ENCODE results near the gene ASB11. TPM values are rescaled to one million over a fixed set of nuclear protein-coding genes. Genes with fewer than 3 reads are reported as not detected.
A peak's percentile ranks its signal among the peaks of the same experiment; 100 is the strongest.

Gene ASB11
- total RNA-seq, 2 donors from 2014 or later = not detected

- no peaks in the 10 kb centered on the region for H3K36me3 Mint-ChIP-seq (ENCODE audit: low read depth)
- H3K27ac Mint-ChIP-seq = no peak within 1 kb of the TSS
- H3K9me3 Mint-ChIP-seq = peaks cover 53% of the 10 kb centered on the region
- H3K27me3 Mint-ChIP-seq (ENCODE audit: insufficient read depth) = no peaks in the 10 kb centered on the region
- Histone ChIP-seq H3K9ac (ENCODE audit: extremely low read depth, low read length, poor library complexity, severe bottlenecking) (no peak within 1 kb of the TSS), H3K27ac (ENCODE audit: low read depth, low read length) (no peak within 1 kb of the TSS), H3K4me1 (ENCODE audit: control insufficient read depth, insufficient read depth, low read length) (no peaks in the 10 kb centered on the region), H3K27me3 (ENCODE audit: control insufficient read depth, insufficient read depth, low read length, poor library complexity, severe bottlenecking) (no peaks in the 10 kb centered on the region), H3K4me3 (ENCODE audit: low read length) (no peak within 1 kb of the TSS), H3K9me3 (ENCODE audit: control insufficient read depth, low read length) (no peaks in the 10 kb centered on the region), H3K36me3 (ENCODE audit: control insufficient read depth, insufficient read depth, low read length) (no peaks in the 10 kb centered on the region)
- peak; percentile 55 for DNase-seq
- TF ChIP-seq, protein P1, sequence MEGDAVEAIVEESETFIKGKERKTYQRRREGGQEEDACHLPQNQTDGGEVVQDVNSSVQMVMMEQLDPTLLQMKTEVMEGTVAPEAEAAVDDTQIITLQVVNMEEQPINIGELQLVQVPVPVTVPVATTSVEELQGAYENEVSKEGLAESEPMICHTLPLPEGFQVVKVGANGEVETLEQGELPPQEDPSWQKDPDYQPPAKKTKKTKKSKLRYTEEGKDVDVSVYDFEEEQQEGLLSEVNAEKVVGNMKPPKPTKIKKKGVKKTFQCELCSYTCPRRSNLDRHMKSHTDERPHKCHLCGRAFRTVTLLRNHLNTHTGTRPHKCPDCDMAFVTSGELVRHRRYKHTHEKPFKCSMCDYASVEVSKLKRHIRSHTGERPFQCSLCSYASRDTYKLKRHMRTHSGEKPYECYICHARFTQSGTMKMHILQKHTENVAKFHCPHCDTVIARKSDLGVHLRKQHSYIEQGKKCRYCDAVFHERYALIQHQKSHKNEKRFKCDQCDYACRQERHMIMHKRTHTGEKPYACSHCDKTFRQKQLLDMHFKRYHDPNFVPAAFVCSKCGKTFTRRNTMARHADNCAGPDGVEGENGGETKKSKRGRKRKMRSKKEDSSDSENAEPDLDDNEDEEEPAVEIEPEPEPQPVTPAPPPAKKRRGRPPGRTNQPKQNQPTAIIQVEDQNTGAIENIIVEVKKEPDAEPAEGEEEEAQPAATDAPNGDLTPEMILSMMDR (conservative IDR thresholded peaks at IDR 0.05) = no peak
- no peak within 1 kb of the TSS for H3K4me3 Mint-ChIP-seq
- peaks cover 2% of the 10 kb centered on the region for H3K4me1 Mint-ChIP-seq
- 69 to 86% methylated on average over 2 to 14 of the region's 15 CpGs for WGBS, 2 experiments (ENCODE audit: insufficient coverage in 1 of 2, insufficient read length in 1 of 2)
These were observed 45.6 kb downstream of the ASB11 start, which contains the start of gene ASB9 for GRCh38 chrX:15269618-15270521. Gene ASB9 (minus strand): TSS chrX:15270083. CDS start chrX:15269874, 209 bp downstream.

DNA sequence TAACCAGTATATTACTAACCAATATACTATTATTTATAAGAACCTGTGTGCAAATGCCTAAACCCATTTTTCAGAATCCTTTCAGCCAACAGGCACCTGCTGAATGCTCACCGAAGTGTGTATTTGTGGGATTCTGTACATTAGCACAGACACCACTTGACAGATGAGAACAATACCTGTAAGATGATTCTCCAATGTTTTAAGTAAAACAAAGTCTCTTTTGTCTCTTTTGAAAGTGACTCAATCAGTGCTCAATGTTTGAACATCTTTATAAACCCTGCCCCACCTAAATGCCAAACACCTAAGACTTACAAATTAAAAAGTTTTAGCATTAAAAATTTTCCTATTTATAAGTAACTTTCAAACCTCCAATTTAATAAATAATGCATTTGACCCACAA lies 46.3 kb downstream of the ASB11 start:
- WGBS, 2 experiments (ENCODE audit: insufficient coverage in 1 of 2, insufficient read length in 1 of 2) = 100% methylated on average over 1 of the region's 1 CpG; no CpG with 5 or more reads in 1 of the 2 experiments
- Mint-ChIP-seq H3K36me3 (ENCODE audit: low read depth) (no peaks in the 10 kb centered on the region), H3K27me3 (ENCODE audit: insufficient read depth) (no peaks in the 10 kb centered on the region), H3K9me3 (peaks cover 46% of the 10 kb centered on the region), H3K4me3 (no peak overlapping the region), H3K4me1 (peaks cover 2% of the 10 kb centered on the region), H3K27ac (no peak overlapping the region)
- H3K27me3 ChIP-seq (ENCODE audit: control insufficient read depth, insufficient read depth, low read length, poor library complexity, severe bottlenecking) = no peaks in the 10 kb centered on the region
- H3K9me3 ChIP-seq (ENCODE audit: control insufficient read depth, low read length) = no peaks in the 10 kb centered on the region
- TF ChIP-seq, protein P1 (conservative IDR thresholded peaks at IDR 0.05) = no peak
- H3K9ac ChIP-seq (ENCODE audit: extremely low read depth, low read length, poor library complexity, severe bottlenecking) = no peak overlapping the region
- no peaks in the 10 kb centered on the region for H3K36me3 ChIP-seq (ENCODE audit: control insufficient read depth, insufficient read depth, low read length)
- no peak for DNase-seq
- no peaks in the 10 kb centered on the region for H3K4me1 ChIP-seq (ENCODE audit: control insufficient read depth, insufficient read depth, low read length)
- H3K4me3 ChIP-seq (ENCODE audit: low read length) = no peak overlapping the region
- no peak overlapping the region for H3K27ac ChIP-seq (ENCODE audit: low read depth, low read length)

DNA sequence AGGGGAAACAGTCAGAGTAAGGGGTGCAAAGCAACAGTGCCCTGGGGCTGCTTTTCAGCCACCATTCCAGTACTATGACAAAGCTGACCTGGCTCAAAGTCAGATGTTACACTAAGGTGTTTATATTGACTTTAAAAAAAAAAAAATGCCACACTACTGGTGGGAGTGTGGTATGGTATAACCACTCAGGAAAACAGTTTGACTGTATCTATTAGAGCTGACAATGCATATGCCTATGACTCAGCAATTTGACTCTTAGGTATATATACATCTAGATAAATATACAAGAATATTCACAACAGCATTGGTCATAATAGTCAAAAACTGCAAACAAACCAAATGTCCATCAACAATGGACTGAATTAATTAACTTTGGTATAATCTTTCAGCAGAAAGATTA lies 60.6 kb downstream of the ASB11 start:
- TF ChIP-seq, protein P1 (conservative IDR thresholded peaks at IDR 0.05) = no peak
- Mint-ChIP-seq H3K27ac (no peak overlapping the region), H3K4me3 (no peak overlapping the region), H3K4me1 (no peaks in the 10 kb centered on the region), H3K36me3 (ENCODE audit: low read depth) (no peaks in the 10 kb centered on the region), H3K27me3 (ENCODE audit: insufficient read depth) (no peaks in the 10 kb centered on the region), H3K9me3 (peaks cover 39% of the 10 kb centered on the region)
- no peaks in the 10 kb centered on the region for H3K27me3 ChIP-seq (ENCODE audit: control insufficient read depth, insufficient read depth, low read length, poor library complexity, severe bottlenecking)
- H3K27ac ChIP-seq (ENCODE audit: low read depth, low read length) = no peak overlapping the region
- H3K9me3 ChIP-seq (ENCODE audit: control insufficient read depth, low read length) = no peaks in the 10 kb centered on the region
- no peak for DNase-seq
- no peak overlapping the region for H3K4me3 ChIP-seq (ENCODE audit: low read length)
- no peaks in the 10 kb centered on the region for H3K36me3 ChIP-seq (ENCODE audit: control insufficient read depth, insufficient read depth, low read length)
- no peaks in the 10 kb centered on the region for H3K4me1 ChIP-seq (ENCODE audit: control insufficient read depth, insufficient read depth, low read length)
- no peak overlapping the region for H3K9ac ChIP-seq (ENCODE audit: extremely low read depth, low read length, poor library complexity, severe bottlenecking)

Data from endodermal cell (in vitro differentiated cells).